Activated gamma-delta T cell treated with Interleukin-2 at 50 U/mL for 16 hours (primary cell): ENCODE measurements around the gene KLF6.
"Not testable (repeated sequence)": the region's sequence is repeated elsewhere in the genome, so short reads cannot be mapped to it uniquely, and the experiment has no call there.

Source experiments
- DNase-seq: peaks from one replicate; pipeline ENCODE4 v3.0.0-alpha.2; 2020

KLF6 gene

GRCh38 chr10:3755440-3756359 is 29.3 kb downstream of the KLF6 start:
- DNase-seq, result no peak

DNA sequence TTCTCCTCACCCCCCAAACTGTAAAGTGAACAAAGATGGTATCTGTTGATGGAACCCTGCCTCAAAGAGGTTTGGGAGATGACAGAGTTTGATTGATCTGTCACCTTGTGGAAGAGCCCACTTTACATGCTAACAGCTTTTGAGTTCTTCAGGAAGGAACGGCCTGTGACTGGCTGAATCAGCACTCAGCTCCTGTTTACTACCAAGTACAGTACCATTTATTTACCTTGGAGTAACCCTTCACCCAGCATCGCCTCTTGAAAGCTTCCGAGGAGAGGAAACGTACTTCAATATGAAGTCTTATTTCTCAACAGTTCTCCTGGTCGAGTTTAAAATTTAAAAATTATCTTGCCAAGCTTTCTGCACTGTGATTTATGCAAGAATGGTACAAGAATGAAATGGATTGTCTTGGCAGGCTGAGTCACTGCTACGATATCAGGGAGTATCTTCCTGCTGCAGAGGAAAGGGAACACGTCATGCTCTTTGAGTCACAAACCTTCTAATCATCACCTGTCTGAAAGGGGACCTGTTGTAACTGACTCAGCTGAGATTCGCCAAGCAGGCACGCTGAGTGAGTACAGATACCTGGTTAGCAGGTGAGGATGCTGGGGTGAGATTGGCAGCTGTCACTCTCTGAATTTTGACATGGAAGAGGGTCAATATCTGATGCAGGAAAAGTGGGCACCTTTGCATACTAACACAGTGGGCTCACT is 30.1 kb downstream of the KLF6 start:
- no peak for DNase-seq

DNA sequence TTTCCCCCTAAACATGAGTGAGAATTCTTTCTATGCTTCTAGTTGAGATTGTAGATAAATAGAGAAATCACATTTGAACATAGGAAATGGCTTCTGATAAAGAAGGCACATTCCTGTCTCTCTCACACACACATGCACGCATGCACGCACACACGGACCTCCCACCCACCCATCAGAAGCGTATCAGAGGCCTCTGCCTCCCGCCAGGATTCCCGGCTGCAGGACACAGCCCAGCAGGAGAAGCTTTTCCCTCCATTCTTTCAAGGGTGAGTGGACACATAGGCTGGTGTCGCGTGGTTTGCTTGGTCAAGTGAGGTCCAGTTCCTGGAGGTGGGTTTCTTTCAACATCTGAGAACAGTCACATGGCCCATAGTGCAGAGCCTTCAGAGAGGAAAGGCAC is 34.2 kb downstream of the KLF6 start:
- DNase-seq, result no peak

DNA sequence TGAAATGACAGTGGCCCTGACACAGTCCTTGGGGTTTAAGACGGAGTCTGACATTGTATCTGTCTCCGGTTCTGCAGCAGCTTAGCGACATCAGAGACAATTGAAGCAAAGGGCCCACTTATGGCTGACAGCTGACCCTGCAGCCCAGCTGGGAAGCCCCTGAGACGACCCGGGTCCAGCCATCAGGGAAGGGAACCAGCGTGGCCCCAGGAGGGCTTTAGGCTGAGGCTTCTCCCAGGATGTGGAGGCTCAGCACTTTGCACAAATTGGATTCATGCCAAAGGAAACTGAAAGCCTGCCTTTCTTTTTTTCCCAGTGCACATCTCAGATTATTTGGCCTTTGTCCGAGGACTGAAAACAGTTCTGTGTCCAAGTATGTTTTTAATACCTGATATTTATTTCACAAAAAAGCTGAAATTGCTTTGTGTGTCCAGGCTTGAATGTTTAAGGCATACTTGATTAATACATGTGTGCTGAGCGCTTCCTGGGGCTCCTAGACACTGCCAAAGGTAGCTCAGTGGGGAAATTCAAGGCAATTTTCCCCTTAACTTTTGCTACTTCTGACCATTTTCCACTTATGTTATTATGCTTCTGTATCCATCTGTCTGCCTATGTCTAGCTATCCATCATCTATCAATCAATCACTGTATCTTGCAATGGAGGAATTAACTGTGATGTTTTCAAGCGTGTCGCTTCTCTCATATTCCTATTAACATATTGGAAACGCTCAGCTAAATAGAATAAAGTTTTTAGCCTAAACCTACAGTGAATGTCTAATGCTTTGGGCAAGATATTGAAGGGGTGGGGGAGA is 34.8 kb downstream of the KLF6 start:
- DNase-seq, result no peak

GRCh38 chr10:3749600-3749999 is 35.4 kb downstream of the KLF6 start:
- no peak for DNase-seq

DNA sequence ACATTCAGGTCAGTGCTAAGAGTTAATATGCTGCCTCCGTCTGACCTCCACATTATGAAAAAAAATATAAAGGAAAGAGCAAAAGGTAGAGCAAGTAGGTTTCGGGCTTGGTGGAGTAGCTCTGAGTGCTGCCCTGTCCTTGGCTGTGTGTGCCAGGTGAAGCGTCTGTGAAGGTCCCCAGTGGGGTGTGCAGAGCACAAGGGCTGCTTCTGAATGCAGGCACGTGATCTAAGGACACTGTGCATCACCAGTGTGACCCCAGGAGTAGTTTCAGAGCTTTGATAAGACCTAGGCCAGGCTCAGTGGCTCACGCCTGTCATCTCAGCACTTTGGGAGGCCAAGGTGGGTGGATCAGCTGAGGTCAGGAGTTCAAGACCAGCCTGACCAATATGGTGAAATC is 36.0 kb downstream of the KLF6 start:
- DNase-seq, result no peak

GRCh38 chr10:3748484-3748883 is 36.5 kb downstream of the KLF6 start:
- DNase-seq, result no peak

DNA sequence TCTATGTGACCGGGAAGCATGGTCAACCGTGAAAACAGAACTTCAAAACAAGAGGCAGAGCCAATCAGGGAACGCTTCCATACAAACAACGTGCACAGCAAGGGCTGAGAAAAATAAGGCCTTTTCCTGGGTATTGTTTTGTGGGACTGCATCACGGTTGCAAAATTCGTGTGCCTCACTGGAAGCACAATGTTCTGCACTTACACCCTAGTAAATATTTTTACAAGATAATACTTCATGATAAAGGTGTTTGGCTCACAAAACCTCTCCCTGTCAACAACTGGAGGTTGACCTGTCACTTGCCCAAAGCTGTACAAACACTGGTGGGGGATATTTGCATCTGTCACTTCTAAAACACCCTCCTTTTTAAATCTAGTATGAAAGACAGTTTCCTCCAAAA is 37.0 kb downstream of the KLF6 start:
- no peak for DNase-seq

GRCh38 chr10:3747248-3747960 is 37.6 kb downstream of the KLF6 start:
- DNase-seq, result no peak

- no peak for DNase-seq
Measured at GRCh38 chr10:3746634-3747033, 38.4 kb downstream of the KLF6 start.

- DNase-seq, result no peak
Measured at GRCh38 chr10:3745521-3745920, 39.5 kb downstream of the KLF6 start.

DNA sequence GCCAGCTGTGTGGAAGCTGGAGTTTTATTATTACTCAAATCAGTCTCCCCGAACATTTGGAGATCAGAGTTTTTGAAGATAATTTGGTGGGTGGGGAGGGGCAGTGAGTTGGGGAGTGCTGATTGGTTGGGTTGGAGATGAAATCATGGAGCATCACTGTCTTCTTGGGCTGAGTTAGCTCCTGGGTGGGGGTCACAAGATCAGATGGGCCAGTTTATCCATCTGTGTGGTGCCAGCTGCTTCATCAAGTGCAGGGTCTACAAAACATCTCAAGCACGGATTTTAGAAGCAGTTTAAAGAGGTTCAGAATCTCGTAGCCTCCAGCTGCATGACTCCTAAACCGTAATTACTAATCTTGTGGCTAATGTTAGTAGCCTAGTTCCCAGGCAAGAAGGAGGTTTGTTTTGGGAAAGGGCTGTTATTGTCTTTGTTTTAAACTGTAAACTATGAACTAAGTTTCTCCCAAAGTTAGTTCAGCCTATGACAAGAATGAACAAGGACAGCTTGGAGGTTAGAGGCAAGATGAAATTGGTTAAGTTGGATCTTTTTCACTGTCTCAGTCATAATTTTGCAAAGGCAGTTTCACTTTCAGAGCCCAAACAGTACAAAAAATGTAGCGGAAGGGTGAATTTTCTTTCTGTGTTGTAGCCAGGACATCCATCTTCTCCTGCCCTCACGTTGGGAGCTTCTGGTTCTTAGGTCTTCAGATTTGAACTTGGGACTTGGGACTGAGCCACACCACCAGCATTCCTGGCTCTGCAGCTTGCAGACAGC is 43.1 kb downstream of the KLF6 start:
- no peak for DNase-seq

- DNase-seq, result no peak
Measured at GRCh38 chr10:3740157-3740871, 44.7 kb downstream of the KLF6 start.

GRCh38 chr10:3738855-3739350 is 46.1 kb downstream of the KLF6 start:
- no peak for DNase-seq

- DNase-seq, result no peak
Measured at GRCh38 chr10:3737864-3738263, 47.1 kb downstream of the KLF6 start.

- no peak for DNase-seq
Measured at GRCh38 chr10:3735175-3735574, 49.8 kb downstream of the KLF6 start.

GRCh38 chr10:3734111-3734510 is 50.9 kb downstream of the KLF6 start:
- no peak for DNase-seq

GRCh38 chr10:3732183-3732582 is 52.8 kb downstream of the KLF6 start:
- not testable (repeated sequence) for DNase-seq

- no peak for DNase-seq
Measured at GRCh38 chr10:3729397-3729976, 55.5 kb downstream of the KLF6 start.

DNA sequence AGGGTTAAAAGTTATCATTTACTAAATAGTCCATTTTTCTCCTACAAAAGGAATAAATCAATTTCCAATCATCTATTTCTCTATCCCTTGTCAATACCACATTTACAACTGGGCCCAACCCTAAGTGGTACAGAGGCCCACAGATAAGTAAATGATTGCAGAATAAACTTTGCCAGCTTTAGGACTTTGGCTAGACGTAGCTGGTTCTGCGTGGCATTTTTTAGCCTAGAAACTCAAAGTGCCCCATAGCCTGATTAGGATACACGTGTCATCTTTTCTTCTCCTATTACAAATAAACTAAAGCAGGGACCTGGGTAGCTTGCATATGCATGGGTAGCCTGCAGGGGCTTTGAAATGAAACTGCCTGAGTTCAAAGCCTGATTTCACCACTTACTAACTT is 56.4 kb downstream of the KLF6 start:
- no peak for DNase-seq

DNA sequence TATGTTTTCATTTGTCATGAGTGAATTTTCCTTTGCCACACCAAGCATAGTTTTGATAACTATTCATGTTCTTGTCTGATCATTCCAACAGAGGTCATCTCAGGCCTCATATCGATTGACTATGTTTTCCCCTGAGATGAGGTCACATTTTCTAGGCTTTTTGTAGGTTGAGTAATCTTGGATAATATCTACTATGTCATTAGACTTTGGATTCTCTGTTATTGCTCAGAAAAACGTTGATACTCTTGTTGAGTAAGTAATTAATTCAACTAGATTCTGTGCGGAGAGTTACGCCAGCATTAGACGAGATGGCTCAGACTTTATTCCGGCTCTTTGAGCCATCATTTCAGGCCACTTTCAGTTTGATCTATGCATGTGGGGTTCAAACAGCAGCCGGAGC is 57.7 kb downstream of the KLF6 start:
- no peak for DNase-seq
